ENCODE measurements around the gene F2RL3. TPM values are rescaled to one million over a fixed set of nuclear protein-coding genes. Genes with fewer than 3 reads are reported as not detected.
A peak's percentile ranks its signal among the peaks of the same experiment; 100 is the strongest.

Gene F2RL3
- total and polyA plus RNA-seq, 9 of the 15 experiments (the other 6 are each of a cell fraction or from before 2014, with no cell fraction given) = 1.4 to 27.6 (median 11.9) TPM

DNA sequence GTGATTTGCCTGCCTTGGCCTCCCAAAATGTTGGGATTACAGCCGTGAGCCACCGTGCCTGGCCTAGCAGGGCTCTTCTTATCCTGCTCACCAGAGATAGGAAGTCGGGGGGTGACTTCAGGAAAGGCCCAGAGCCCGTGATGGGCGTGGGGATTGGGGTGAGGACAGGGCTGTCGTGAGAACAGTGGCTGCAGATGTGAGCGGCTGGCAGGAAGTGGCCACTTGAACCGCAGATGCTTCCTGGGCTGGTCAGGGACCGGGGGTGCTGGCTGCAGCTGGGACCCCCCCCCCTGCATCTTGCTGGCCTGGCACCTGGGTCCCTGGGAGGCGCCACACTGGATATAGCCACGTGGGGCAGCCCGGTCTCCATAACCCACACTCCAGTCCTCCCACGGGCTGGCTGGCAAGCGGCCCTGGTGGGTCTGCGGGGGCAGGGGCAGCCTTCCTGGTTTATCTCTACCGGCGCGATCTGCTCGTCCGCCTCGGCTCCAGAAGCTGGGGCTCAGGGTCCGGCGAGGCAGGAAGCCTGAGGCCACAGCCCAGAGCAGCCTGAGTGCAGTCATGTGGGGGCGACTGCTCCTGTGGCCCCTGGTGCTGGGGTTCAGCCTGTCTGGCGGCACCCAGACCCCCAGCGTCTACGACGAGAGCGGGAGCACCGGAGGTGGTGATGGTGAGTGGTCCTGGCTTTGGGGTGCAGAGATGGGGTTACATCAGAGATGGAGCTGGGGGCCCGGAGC is at the start of gene F2RL3 (continued):
- TF ChIP-seq, protein P1, sequence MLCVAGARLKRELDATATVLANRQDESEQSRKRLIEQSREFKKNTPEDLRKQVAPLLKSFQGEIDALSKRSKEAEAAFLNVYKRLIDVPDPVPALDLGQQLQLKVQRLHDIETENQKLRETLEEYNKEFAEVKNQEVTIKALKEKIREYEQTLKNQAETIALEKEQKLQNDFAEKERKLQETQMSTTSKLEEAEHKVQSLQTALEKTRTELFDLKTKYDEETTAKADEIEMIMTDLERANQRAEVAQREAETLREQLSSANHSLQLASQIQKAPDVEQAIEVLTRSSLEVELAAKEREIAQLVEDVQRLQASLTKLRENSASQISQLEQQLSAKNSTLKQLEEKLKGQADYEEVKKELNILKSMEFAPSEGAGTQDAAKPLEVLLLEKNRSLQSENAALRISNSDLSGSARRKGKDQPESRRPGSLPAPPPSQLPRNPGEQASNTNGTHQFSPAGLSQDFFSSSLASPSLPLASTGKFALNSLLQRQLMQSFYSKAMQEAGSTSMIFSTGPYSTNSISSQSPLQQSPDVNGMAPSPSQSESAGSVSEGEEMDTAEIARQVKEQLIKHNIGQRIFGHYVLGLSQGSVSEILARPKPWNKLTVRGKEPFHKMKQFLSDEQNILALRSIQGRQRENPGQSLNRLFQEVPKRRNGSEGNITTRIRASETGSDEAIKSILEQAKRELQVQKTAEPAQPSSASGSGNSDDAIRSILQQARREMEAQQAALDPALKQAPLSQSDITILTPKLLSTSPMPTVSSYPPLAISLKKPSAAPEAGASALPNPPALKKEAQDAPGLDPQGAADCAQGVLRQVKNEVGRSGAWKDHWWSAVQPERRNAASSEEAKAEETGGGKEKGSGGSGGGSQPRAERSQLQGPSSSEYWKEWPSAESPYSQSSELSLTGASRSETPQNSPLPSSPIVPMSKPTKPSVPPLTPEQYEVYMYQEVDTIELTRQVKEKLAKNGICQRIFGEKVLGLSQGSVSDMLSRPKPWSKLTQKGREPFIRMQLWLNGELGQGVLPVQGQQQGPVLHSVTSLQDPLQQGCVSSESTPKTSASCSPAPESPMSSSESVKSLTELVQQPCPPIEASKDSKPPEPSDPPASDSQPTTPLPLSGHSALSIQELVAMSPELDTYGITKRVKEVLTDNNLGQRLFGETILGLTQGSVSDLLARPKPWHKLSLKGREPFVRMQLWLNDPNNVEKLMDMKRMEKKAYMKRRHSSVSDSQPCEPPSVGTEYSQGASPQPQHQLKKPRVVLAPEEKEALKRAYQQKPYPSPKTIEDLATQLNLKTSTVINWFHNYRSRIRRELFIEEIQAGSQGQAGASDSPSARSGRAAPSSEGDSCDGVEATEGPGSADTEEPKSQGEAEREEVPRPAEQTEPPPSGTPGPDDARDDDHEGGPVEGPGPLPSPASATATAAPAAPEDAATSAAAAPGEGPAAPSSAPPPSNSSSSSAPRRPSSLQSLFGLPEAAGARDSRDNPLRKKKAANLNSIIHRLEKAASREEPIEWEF (CRISPR knock-in tag; IDR thresholded peaks at IDR 0.05) = no peak
- TF ChIP-seq HNRNPK (IDR thresholded peaks at IDR 0.05; ENCODE audit: low read depth, low read length, poor library complexity, severe bottlenecking) (no peak), NFXL1 (CRISPR knock-in tag; IDR thresholded peaks at IDR 0.05) (no peak), ZNF143 (CRISPR knock-in tag; IDR thresholded peaks at IDR 0.05) (0 out of 2 replicates have a peak, but pooled peaks have one; percentile 18), ZNF146 (CRISPR knock-in tag; IDR thresholded peaks at IDR 0.05; ENCODE audit: unreplicated experiment) (no peak), CREBBP (IDR thresholded peaks at IDR 0.05; ENCODE audit: low read depth, low read length) (no peak), ZNF79 (CRISPR knock-in tag; IDR thresholded peaks at IDR 0.05; ENCODE audit: low read depth) (no peak), MYNN (IDR thresholded peaks at IDR 0.05) (peak; percentile 76; the same call in 1 of the 2 replicates), MYNN (CRISPR knock-in tag; IDR thresholded peaks at IDR 0.05) (no peak), ZNF311 (CRISPR knock-in tag; IDR thresholded peaks at IDR 0.05) (peak; percentile 68; the same call in 1 of the 2 replicates), CHD1 (IDR thresholded peaks at IDR 0.05; ENCODE audit: low read length) (no peak), STAT5B (CRISPR knock-in tag; IDR thresholded peaks at IDR 0.05) (no peak), SAFB2 (IDR thresholded peaks at IDR 0.05; ENCODE audit: borderline replicate concordance, low read depth, low read length, severe bottlenecking) (no peak), CCAR2 (IDR thresholded peaks at IDR 0.05; ENCODE audit: low read depth, low read length) (no peak), KHSRP (IDR thresholded peaks at IDR 0.05) (no peak), ZKSCAN1 (IDR thresholded peaks at IDR 0.05; ENCODE audit: low read depth, low read length) (peak; percentile 14; the same call in 1 of the 2 replicates)
- TF ChIP-seq, protein P2, sequence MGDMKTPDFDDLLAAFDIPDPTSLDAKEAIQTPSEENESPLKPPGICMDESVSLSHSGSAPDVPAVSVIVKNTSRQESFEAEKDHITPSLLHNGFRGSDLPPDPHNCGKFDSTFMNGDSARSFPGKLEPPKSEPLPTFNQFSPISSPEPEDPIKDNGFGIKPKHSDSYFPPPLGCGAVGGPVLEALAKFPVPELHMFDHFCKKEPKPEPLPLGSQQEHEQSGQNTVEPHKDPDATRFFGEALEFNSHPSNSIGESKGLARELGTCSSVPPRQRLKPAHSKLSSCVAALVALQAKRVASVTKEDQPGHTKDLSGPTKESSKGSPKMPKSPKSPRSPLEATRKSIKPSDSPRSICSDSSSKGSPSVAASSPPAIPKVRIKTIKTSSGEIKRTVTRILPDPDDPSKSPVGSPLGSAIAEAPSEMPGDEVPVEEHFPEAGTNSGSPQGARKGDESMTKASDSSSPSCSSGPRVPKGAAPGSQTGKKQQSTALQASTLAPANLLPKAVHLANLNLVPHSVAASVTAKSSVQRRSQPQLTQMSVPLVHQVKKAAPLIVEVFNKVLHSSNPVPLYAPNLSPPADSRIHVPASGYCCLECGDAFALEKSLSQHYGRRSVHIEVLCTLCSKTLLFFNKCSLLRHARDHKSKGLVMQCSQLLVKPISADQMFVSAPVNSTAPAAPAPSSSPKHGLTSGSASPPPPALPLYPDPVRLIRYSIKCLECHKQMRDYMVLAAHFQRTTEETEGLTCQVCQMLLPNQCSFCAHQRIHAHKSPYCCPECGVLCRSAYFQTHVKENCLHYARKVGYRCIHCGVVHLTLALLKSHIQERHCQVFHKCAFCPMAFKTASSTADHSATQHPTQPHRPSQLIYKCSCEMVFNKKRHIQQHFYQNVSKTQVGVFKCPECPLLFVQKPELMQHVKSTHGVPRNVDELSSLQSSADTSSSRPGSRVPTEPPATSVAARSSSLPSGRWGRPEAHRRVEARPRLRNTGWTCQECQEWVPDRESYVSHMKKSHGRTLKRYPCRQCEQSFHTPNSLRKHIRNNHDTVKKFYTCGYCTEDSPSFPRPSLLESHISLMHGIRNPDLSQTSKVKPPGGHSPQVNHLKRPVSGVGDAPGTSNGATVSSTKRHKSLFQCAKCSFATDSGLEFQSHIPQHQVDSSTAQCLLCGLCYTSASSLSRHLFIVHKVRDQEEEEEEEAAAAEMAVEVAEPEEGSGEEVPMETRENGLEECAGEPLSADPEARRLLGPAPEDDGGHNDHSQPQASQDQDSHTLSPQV (IDR thresholded peaks at IDR 0.05) = peak; percentile 97
- TF ChIP-seq, protein P3, sequence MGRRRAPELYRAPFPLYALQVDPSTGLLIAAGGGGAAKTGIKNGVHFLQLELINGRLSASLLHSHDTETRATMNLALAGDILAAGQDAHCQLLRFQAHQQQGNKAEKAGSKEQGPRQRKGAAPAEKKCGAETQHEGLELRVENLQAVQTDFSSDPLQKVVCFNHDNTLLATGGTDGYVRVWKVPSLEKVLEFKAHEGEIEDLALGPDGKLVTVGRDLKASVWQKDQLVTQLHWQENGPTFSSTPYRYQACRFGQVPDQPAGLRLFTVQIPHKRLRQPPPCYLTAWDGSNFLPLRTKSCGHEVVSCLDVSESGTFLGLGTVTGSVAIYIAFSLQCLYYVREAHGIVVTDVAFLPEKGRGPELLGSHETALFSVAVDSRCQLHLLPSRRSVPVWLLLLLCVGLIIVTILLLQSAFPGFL (CRISPR knock-in tag; IDR thresholded peaks at IDR 0.05) = 0 out of 2 replicates have a peak, but pooled peaks have one; percentile 60
